DOHH2 (cell line): ENCODE data around the gene GALNT15.

ENCODE experiments used
- CTCF ChIP-seq: fragments of 200-600 bp; sonication (generic); IDR thresholded peaks from one replicate; pipeline ENCODE4 v1.5.1; 2014; ENCODE audit warnings: antibody characterized with exemption, mild to moderate bottlenecking, low read depth, low read length; ENCODE audit not compliant: poor library complexity, severe bottlenecking
- EZH2phosphoT487 ChIP-seq: fragments of 200-600 bp; sonication (generic); IDR thresholded peaks from 2 replicates; pipeline ENCODE4 v1.6.1; 2017; ENCODE audit warnings: borderline replicate concordance, mild to moderate bottlenecking, antibody characterized with exemption, low read length, moderate library complexity, mixed read lengths

DNA sequence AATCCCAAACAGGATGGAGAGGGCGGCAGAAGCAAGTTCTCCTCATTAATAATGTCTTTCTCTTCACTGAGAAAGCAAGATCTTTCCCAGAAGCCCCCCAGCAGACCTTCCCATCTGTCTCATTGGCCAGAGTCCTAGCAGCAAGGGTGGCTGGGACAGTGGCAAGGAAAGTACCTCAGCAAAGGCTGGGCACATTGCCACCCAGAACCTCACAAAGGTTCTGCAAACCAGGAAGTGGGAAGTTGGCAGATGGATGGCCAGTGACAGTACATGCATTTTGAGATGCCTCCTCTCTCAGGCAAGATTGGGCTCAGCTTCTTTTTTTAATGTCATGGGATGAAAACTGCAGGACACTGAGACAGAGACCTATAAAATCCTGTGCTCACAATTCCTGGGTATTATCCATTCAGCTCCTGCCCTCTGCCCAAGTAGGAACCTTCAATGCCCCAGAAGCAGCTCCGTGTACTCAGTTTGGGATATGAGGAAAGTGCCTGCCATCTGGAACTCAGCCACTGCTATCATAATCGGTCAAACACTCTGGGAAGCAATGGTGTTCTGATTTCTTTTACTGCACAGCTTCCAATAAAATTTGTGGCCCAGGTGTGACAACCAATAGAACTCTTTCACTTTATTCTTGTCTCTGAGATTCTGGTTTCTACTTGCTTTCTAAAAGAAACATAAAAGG is 64.7 kb downstream of the GALNT15 start:
- no peak for TF ChIP-seq CTCF
- no peak for TF ChIP-seq EZH2phosphoT487
